Iris pigment epithelial cell (primary cell): ENCODE results near the gene WDR20.
A peak's percentile ranks its signal among the peaks of the same experiment; 100 is the strongest.
"Not testable (repeated sequence)": the region's sequence is repeated elsewhere in the genome, so short reads cannot be mapped to it uniquely, and the experiment has no call there.

Experiments
- DNase-seq: peaks from one replicate; pipeline ENCODE4 v3.0.0-alpha.2; 2011; ENCODE audit warnings: low read depth

WDR20 gene, protein sequence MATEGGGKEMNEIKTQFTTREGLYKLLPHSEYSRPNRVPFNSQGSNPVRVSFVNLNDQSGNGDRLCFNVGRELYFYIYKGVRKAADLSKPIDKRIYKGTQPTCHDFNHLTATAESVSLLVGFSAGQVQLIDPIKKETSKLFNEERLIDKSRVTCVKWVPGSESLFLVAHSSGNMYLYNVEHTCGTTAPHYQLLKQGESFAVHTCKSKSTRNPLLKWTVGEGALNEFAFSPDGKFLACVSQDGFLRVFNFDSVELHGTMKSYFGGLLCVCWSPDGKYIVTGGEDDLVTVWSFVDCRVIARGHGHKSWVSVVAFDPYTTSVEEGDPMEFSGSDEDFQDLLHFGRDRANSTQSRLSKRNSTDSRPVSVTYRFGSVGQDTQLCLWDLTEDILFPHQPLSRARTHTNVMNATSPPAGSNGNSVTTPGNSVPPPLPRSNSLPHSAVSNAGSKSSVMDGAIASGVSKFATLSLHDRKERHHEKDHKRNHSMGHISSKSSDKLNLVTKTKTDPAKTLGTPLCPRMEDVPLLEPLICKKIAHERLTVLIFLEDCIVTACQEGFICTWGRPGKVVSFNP

DNA sequence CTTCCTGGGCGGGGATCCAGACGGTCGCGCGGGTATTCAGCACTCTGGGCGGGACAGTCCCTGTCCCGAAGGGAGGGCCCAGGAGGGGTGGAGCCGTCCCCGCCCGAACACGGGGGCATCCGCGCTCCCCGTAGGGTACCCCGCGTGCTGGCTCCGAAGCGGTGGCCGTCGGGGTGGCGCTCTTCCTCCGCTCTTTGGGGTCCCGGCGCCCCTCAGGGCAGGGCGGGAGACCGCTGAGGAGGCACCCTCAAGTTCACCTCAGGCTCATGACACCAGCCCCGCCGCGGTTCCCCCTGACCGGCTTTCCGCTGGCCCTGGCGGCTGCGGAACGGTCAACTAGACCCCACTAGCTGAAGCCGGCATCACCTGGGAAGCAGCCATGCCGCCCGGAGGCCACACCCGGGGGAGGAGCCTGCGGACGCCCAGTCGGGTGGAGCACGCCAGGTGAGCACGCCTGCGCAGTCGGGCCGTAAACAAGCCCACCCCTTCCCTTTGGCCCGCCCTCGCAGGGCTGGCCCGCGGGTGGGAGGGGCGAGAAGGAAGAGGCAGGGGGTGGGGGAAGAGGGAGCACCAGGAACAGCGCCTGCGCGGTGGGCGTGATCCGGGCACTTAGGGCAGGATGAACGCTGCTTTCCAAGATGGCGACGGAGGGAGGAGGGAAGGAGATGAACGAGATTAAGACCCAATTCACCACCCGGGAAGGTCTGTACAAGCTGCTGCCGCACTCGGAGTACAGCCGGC is at the start of gene WDR20:
Gene WDR20 (plus strand): TSS at position 612 of the 741 bp plus-strand sequence. CDS start 27 bp downstream, at position 639.
- DNase-seq, result peak; percentile 96

DNA sequence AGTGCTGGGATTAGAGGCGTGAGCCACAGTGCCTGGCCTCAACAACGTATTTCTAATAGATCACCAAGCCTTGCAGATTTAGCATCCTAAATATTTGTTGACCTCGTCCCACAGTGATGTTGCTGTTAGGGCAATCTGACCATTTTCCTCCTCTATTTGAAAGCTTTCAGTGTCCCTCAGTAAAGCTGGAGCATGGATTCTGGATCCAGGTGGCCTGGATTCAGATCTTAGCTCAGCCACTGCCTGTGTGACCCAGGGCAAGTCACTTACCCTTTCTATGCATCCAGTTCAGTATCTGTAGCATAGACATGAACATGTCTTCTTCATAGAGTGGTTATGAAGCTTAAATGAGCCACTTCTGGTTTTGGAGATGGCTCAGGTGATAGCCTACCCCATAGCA is 49.0 kb upstream of the WDR20 start:
- DNase-seq, result no peak

GRCh38 chr14:102092806-102093205 is 46.9 kb upstream of the WDR20 start:
- DNase-seq, result no peak

- DNase-seq, result no peak
These were observed 45.6 kb upstream of the WDR20 start for GRCh38 chr14:102094101-102094500.

- DNase-seq, result peak; percentile 57
These were observed 44.3 kb upstream of the WDR20 start for GRCh38 chr14:102095231-102095870.

GRCh38 chr14:102095871-102096568 is 43.7 kb upstream of the WDR20 start:
- DNase-seq, result no peak

DNA sequence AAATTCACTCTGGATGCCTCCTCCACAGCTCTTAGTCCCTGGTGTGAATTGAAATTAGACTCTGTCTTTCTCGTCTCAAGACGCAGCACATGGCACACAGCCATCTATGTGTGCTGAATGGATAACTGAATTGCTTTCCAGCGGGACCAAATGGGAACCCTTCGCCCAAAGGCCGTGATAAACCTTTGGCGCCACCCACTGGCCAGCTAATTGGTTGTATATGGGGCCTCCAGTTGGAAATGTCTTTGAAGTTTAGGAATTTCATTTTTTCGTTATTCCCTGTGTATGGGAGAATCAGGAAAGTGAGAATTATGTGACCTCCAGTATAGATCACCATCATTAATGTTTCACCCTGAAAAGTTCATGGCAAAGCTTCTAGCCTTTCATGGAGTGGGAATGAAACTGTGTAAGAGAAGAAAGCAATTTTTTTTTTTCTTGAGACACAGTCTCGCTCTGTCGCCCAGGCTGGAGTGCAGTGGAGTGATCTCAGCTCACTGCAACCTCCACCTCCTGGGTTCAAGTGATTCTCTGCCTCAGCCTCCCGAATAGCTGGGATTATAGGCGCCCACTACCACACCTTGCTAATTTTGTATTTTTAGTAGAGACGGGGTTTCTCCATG is 43.0 kb upstream of the WDR20 start:
- DNase-seq, result peak; percentile 71

DNA sequence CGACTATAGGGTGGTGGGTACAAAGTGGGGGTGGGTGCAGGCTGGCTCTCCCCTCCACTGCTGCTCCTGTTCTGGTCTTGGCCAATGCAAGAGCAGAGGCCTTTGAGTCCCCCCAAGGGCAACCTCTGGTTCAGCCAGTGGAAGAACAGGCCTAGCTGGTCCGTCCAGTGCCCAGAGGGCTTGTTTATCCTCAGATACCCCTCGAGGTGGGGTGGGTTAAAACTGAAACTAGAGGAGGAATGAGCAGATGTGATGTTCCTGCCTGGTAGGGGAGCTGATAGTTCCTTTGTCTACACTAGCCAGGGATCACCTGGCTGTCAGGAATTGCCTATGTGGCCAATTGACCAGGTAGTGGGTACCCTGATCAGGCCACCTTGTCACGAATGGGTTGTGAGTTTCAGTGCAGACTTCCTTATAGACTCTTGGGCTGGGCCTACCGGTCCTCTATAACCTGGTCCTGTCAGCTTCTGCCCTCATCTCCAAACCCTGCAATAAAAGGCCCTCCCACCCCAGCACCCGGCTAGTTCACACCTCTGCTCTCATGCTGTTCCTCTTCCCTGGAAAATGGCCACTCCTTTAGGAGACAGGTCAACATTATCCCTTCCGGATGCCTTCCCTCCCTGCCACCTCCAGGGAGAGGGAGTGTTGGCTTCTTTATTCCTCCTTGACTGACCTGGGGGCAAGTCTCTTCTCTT is 42.1 kb upstream of the WDR20 start:
- DNase-seq, result no peak

- no peak for DNase-seq
These were observed 36.5 kb upstream of the WDR20 start for GRCh38 chr14:102103062-102103695.

DNA sequence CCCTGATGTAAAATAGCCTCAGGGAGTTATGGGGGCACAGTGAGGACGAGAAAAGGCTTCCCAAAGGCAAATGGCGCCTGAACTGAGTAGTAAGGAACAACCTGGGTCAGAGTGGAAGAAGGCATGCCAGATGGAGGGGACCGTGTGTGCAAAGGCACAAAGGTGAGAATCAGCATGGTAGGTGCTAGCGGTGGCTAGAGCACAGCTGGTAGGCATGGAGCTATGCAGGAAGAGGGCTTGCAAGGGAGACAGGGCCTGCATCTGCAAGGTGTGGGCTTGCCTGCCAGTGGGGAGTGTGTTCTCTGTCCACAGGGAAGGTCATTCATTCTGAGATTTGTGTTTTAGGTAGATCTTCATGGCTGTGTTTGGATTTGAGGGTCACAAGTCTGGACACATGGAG is 34.3 kb upstream of the WDR20 start:
- no peak for DNase-seq

DNA sequence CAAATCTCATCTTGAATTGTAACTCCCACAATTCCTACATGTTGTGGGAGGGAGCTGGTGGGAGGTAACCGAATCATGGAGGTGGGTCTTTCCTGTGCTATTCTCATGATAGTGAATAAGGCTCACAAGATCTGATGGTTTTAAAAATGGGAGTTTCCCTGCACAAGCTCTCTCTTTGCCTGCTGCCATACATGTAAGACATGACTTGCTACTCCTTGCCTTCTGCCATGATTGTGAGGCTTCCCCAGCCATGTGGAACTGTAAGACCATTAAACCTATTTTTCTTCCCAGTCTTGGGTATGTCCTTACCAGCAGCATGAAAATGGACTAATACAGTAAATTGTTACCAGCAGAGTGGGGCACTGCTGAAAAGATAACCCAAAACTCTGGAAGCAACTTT is 30.4 kb upstream of the WDR20 start:
- not testable (repeated sequence) for DNase-seq

DNA sequence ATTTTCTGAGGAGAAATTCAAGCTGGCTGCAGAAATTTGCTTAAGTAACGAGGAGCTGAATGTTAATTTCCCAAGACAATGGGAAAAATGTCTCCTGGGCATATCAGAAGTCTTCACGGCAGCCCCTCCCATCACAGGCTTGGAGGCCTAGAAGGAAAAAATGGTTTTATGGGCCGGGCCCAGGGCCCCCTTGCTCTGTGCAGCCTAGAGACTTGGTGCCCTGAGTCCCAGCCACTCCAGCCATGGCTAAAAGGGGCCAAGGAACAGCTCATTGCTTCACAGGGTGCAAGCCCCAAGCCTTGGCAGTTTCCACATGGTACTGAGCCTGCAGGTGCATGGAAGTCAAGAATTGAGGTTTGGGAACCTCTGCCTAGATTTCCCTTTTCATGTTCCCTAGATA is 28.6 kb upstream of the WDR20 start:
- no peak for DNase-seq

DNA sequence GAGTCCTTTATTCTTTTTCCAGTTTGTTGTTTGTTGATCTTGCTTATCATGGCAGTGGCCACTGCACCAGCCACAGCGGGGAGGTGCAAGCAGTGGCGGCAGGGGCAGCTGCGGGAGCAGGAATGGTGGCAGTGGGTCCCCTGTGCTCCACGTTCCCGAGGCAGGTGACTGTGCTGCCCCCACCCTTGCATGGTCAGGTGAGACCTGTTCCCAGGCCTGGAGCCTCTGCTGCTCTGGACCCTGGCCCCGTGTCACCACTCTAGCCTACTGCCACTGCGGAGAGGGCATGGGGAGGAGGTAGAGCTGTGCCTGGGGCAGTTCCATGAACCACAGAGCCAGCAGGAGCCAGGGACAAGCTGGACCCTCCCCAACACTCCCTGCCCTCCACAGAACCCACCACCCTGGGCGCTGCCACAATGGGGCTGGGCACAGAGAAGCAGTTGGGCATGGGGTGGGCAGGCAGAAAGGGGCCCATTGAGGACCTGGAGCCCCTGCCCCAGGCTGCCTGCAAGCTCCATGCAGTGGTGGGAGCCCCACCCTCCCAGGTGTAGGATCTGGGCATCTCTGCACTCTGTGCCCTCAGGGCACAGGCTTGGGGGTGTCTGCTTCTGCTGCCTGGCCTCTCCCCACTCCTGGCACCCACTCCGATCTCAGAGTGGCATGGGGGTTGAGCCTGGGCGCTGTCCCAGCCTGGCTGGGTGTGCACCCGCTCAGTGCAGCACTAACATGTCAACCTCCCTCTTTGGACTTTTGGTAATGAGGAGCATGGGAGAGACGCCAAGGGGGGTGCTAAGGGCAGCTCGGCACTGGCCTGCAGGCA is 23.1 kb upstream of the WDR20 start:
- no peak for DNase-seq

- no peak for DNase-seq
These were observed 21.8 kb upstream of the WDR20 start for GRCh38 chr14:102117852-102118251.

DNA sequence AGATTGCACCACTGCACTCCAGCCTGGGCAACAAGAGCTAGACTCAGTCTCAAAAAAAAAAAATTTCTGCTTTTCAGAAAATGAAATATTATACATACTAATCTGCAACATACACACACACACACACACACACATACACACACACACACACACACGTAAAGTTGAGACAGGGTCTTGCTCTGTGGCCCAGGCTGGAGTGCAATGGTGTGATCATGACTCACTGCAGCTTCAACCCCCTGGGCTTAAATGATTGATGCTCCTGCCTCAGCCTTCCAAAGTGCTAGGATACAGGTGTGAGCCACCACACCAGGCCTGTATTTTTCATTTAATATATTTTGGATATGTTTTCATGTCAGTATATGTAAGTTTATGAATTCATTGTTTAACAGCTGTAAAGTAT is 18.8 kb upstream of the WDR20 start:
- DNase-seq, result no peak

DNA sequence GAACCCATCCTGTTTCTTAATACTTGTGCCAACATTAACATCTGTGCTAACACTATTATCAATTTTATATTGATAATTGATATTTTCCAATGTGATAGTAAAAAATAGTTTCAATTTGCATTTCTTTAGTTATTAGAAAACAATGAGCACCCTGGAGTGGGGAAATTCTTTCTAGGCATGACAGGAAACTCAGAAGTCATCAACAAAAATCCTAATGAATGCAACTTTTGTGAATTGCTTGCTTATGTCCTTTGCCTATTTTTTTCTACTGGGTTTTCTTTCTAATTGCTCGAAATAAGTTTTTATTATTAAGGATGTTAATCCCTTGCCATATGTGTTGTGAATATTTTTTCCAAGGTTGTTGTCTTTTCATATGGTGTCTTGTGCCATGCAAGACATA is 18.1 kb upstream of the WDR20 start:
- DNase-seq, result no peak

- no peak for DNase-seq
These were observed 15.3 kb upstream of the WDR20 start for GRCh38 chr14:102124419-102124818.

- DNase-seq, result peak; percentile 7
These were observed 14.2 kb upstream of the WDR20 start for GRCh38 chr14:102125546-102125945.

GRCh38 chr14:102126807-102127455 is 12.8 kb upstream of the WDR20 start:
- DNase-seq, result no peak
